ENCODE measurements around the gene AKAP8L.
A peak's percentile ranks its signal among the peaks of the same experiment; 100 is the strongest.

The AKAP8L gene

DNA sequence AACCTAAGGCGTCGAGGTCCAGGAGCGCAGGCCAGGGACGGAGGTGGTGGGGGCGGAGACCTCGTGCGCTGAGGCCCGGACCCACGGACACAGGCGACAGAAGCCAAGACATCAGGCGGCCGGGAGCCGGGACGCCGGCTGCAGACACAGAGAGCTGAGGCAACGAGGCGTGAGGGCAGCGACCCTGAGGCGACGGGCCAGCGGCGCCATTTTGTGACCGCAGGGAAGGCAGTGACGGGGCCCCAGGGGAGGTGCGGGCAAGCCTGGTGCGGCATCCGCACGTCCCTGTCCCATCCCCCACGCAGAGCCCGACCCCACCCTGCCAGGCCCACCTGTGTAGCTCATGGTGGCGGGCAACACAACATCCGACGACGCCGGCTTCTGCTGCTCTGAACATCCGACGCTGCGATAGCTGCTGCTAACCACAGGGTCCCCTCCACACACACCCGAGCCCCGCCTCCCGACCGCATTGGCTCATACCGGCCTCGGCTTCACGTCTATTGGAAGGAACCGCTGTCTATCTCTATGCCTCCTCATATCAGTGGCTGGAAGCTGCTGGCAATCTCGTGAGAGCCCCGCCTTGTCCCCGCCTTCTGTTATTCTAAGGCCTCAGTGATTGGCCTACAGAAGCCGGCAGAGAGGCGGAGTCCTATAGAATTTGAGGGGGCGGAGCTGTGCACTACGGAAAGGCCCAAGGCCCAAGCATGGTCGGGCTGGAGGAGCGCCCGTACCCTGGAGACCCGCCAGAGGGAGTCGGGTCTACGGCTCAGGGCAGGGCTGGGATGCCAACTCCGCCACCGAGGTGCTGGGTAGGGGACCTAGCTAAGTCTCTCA, at the start of gene AKAP8L:
TSS of gene AKAP8L (minus strand) at position 410 of the 834 bp plus-strand sequence. CDS start at position 345, 65 bp downstream.
- peak; percentile 94 for FAIRE-seq

GRCh38 chr19:15467734-15468214, 49.0 kb upstream of the AKAP8L start:
- no peak for FAIRE-seq

DNA sequence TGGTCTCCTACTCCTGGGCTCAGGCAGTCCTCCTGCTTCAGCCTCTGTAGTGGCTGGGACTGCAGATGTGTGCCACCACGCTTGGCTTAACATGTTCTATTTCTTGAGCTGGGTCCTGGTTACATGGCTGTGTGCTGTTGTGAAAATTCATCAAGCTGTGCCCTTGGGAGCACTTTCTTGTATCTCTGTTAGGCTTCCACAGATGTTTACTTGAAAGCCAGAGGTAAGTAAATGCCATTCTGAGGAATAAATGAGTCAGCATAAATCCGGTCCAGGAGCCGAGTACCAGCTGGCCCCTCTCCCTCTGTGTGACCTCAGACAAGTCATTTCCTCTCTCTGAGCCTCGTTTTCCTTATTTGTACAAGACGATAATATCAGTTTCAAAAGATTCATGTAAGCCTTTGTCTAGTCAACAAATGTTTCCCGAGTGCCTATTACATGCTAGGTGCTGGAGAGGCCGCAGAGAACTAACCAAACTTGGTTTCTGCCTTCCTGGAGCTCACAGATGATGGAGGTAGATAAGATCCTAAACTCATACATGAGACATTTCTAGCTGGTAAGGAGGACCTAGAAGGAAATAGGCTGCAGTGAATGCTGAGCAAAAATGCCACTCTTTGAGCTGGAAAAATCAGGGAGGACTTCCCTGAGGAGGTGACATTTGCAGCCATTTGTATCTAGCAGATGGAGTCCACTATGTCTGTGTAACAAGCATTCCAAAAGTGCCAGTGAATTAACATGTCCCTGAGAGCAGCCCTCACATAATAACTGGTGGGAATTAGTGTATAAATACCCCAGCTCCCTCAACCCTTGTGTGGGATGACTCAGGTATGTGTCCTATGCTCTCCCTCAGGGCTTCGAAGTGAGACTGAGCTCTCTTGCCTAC, 48.3 kb upstream of the AKAP8L start:
- no peak for FAIRE-seq

DNA sequence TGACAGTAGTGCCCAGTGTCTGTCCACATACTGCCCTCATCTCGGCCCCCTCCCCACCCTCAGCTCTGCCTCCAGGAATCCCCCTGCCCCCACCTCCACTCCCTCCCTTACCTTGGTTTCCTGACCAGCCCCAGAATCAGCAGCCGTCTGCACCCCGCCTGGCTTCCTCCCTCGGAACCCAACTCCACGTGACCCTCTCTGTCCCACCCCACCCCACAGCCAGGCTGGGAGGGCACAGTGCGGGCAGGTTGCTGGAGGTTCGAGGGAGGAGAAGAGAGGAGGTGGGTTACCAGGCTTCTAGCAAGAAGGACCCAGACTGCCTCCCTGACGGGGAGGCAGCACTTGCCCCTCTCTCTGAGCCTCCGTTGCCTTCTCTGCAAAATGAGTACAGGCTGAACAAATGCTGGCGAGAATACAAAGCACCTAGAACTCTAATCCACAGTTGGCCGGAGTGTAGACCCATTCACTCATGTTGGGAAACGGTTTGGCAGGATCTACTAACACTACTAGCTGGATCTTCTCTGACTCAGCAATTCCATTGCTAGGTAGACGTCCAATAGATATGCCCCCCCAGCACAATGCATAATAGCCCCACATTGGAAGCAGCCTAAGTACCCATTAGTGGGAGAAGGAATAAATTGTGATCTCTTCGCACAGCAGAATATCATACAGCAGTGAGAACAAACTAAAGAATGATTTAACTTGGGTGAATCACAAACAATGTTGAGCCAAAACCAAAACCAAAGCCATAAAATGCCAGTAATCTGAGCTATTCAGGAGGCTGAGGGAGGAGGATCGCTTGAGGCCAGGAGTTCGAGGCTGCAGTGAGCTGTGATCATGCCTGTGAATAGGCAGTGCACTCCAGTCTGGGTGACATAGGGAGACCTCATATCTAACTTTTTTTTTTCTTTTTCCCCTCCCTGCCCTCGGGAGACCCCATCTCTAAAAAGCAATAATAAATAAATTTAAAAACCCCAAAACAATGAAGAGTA, 45.9 kb upstream of the AKAP8L start, which contains the start of gene RASAL3:
TSS of gene RASAL3 (minus strand) at position 151 of the 992 bp plus-strand sequence. CDS start 186 bp downstream, outside the sequence.
- no peak for FAIRE-seq

- FAIRE-seq = no peak
Observed at GRCh38 chr19:15463861-15464371, 45.1 kb upstream of the AKAP8L start.

DNA sequence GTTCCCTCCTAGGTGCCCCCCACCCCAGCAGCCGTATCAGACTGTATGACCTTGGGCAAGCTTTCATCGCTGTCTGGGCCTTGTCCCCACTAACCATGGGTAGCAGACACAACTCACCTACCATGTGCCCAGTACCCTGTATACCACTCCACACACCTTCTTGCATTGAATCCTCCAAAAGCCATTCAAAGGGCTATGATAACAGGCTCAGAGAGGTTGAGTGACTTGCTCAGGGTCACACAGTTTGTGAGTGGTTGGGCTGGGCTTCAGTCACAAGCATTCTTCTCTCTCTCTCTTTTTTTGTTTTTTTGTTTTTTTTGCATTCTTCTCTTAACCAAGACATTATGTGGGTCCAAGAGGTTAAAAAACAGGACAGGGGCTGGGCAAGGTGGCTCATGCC, 42.9 kb upstream of the AKAP8L start:
- no peak for FAIRE-seq

DNA sequence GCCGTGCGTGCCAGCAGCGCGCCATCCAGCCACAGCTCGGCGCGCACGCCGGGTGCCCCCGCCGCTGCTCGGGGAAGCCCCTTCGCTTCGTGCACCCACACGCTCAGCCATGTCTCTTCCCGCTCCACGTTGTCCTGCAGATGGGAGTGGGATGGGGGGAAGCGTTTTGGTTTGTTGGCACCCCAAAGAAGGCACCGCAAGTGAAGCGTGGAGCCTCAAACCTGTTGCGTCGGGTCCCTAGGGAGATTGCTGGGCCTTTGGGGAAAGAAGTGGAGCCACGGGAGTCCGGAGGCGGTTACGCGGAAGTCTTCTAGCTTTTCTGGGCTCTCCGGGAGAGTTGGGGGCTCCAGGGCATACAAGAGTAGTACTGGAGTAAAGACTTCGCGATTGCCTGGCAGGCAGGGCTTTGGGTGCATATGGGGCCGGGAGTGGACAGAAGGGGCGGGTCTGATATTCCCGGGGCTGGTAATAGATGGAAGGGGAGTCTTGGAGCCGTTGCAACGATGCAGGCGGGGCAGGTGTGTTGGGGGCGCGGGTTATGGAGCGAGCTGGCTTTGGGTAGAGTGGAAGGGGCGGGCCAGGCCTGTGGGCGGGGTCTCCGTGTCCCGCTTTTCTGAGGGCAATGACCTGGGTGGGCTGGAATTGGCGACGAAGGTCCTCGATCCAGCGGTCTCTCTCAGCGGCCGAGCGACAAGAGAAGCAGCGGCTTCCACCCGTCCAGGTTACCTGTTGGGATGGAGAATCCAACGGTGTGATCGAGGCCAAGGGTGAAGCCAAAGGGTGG, 39.1 kb upstream of the AKAP8L start:
- FAIRE-seq = no peak

DNA sequence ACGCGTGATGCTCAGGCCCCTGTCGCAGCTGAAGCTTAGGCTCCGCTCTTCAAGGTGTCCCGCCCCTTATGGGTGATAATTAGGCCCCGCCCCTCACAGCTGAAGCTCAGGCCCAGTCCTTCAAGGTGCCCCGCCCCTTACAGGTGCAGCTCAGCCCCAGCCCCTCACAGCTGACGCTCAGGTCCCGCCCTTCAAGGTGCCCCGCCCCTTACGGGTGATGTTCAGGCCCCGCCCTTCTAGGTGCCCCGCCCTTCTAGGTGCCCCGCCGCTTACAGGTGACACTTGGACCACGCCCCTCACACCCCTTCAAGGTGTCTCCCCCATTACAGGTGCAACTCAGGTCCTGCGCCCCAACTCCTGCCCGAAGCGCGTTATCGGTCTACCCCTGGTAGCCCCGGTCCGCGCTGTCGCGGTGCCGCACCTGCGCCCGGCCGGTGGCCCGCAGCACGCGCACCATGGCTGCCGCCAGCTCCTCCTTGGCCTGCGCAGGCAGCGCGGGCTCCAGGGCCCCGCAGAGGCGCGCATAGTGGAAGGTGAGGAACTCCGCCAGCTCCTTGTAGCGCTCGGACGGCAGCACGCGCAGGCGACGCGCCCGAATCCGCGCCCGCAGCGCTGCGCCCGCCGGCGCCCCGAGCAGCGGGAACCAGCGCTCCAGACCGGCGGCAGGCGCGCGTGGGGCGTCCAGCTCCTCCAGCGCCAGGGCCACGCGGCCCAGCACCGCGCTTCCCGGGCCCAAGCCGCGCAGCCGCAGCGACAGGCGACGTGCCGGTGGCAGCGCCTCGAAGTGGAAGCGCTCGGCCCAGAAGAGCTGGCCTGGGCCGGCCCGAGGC, 38.3 kb upstream of the AKAP8L start:
- no peak for FAIRE-seq

DNA sequence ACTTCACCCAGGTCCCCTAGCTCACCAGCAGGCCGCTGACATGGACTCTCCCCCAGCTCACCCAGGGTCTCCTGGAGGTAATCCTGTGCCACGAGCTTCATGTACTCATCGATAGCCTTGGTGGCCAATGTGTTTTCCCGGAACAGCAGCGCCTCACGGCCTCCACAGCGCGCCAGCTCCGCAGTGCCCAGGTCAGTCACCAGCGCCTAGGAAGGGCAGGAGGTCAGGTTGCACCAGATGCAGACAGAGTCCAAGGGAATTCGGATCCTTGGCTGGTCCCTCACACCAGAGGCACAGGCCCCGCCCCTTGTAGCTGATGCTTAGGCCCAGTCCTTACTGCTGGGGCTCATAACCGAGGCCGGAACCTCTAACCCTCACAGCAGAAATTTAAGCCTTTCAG, 37.7 kb upstream of the AKAP8L start:
- FAIRE-seq = no peak

GRCh38 chr19:15455996-15456395, 37.2 kb upstream of the AKAP8L start:
- FAIRE-seq = no peak

GRCh38 chr19:15453906-15454860, 35.4 kb upstream of the AKAP8L start:
- no peak for FAIRE-seq

GRCh38 chr19:15453091-15453578, 34.3 kb upstream of the AKAP8L start:
- FAIRE-seq = no peak

GRCh38 chr19:15452111-15453047, 33.6 kb upstream of the AKAP8L start:
- FAIRE-seq = no peak

DNA sequence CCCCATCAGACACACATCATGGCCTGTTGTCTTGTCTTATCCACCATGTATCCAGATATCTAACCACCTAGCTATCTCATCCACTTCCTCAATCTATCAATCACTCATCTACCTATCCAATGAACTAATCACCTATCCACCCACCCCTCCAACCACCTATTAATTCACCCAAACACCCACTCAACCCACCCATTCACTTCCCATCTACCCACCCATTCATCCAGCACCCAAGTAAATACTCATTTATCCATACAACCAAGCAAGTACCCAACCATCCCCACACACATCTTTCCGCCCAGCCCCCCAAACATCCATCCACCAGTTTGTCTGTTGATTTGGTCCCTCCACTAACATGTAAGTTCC, 31.7 kb upstream of the AKAP8L start:
- no peak for FAIRE-seq

DNA sequence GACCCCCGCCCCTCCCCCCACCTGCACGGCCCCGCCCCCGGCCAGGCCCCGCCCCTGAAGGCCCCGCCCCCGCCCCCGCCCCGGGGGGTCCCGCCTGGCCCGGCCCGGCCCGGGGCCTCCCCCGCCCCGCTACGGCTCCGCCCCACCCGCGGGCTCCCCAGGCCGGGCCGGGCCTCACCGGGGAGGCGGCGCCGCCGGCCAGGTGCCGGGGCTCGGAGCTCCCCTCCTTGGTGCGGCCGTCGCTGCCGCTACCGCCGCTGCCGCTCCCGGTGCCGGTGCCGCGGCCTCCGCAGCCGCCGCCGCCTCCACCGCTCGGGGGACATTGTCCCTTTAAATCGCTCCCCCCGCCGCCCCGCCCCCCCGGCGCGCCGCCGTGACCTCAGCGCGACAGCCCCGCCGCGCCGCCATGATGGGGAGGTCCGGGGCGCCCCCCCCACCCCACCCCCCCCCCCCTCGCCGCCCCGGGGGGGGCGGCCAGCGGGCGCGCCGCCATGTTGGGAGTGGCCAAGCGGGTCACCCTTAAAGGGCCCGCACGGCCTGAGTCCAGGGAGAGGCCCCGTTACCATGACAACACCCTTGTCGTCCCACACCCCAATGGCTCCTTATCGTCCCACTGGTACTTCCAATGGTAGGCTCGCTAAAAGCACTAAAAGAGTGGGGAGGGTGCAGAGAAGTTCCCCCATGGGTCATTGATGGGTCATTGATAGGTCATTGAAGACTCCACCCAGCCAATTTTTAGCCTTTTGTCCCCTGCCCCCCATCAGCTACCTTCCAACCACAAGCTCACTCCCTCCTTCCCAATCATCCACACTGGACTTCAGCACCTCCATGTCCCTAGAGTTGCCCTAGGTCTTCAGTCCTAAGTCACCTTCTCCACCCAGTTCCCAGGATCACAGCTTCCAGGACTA, 31.1 kb upstream of the AKAP8L start, which contains the start of gene WIZ:
TSS of gene WIZ (minus strand) at position 337 of the 908 bp plus-strand sequence. CDS start 1,649 bp downstream, outside the sequence.
- no peak for FAIRE-seq

Data from islet of Langerhans (tissue), 1 donor.